ENCODE measurements around the gene ZBBX. TPM values are rescaled to one million over a fixed set of nuclear protein-coding genes. Genes with fewer than 3 reads are reported as not detected.

The ZBBX gene
- total RNA-seq, 3 donors from 2014 or later = not detected

GRCh38 chr3:167251678-167252077 is 128.4 kb downstream of the ZBBX start:
- DNase-seq (ENCODE audit: low spot score in 2 of 2) = no peak
- no peak for TF ChIP-seq POLR2A (IDR thresholded peaks at IDR 0.05)
- no peak for TF ChIP-seq POLR2AphosphoS5 (IDR thresholded peaks at IDR 0.05)
- TF ChIP-seq, protein P1, sequence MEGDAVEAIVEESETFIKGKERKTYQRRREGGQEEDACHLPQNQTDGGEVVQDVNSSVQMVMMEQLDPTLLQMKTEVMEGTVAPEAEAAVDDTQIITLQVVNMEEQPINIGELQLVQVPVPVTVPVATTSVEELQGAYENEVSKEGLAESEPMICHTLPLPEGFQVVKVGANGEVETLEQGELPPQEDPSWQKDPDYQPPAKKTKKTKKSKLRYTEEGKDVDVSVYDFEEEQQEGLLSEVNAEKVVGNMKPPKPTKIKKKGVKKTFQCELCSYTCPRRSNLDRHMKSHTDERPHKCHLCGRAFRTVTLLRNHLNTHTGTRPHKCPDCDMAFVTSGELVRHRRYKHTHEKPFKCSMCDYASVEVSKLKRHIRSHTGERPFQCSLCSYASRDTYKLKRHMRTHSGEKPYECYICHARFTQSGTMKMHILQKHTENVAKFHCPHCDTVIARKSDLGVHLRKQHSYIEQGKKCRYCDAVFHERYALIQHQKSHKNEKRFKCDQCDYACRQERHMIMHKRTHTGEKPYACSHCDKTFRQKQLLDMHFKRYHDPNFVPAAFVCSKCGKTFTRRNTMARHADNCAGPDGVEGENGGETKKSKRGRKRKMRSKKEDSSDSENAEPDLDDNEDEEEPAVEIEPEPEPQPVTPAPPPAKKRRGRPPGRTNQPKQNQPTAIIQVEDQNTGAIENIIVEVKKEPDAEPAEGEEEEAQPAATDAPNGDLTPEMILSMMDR (IDR thresholded peaks at IDR 0.05) = no peak
- intact Hi-C loops (cut with DNase I; ENCODE audit: low total_unique reads) = no loop called here
- H3K27me3 ChIP-seq = no peaks in the 10 kb centered on the region
- H3K4me1 ChIP-seq = no peaks in the 10 kb centered on the region
- H3K27ac ChIP-seq = no peak overlapping the region
- H3K36me3 ChIP-seq = no peaks in the 10 kb centered on the region
- no peak overlapping the region for H3K4me3 ChIP-seq
- no peaks in the 10 kb centered on the region for H3K9me3 ChIP-seq

- Histone ChIP-seq H3K4me1 (no peaks in the 10 kb centered on the region), H3K27ac (no peak overlapping the region), H3K4me3 (no peak overlapping the region), H3K36me3 (no peaks in the 10 kb centered on the region), H3K27me3 (no peaks in the 10 kb centered on the region), H3K9me3 (no peaks in the 10 kb centered on the region)
- intact Hi-C loops (cut with DNase I; ENCODE audit: low total_unique reads) = loop anchor here (10.0 kb wide), 1 partner anchor 1399 kb away; no protein-coding TSS in a partner anchor
- TF ChIP-seq POLR2AphosphoS5 (IDR thresholded peaks at IDR 0.05) = no peak
- TF ChIP-seq POLR2A (IDR thresholded peaks at IDR 0.05) = no peak
- TF ChIP-seq, protein P1 (IDR thresholded peaks at IDR 0.05) = no peak
- DNase-seq (ENCODE audit: low spot score in 2 of 2) = no peak
These were observed 133.8 kb downstream of the ZBBX start for GRCh38 chr3:167246252-167246651.

- TF ChIP-seq POLR2A (IDR thresholded peaks at IDR 0.05) (no peak), POLR2AphosphoS5 (IDR thresholded peaks at IDR 0.05) (no peak)
- TF ChIP-seq, protein P1 (IDR thresholded peaks at IDR 0.05) = no peak
- Histone ChIP-seq H3K4me3 (no peak overlapping the region), H3K27ac (no peak overlapping the region), H3K36me3 (no peaks in the 10 kb centered on the region), H3K4me1 (no peaks in the 10 kb centered on the region), H3K9me3 (no peaks in the 10 kb centered on the region), H3K27me3 (no peaks in the 10 kb centered on the region)
- no peak for DNase-seq (ENCODE audit: low spot score in 2 of 2)
- intact Hi-C loops (cut with DNase I; ENCODE audit: low total_unique reads) = loop anchor here (10.0 kb wide), 1 partner anchor 1404 kb away; no protein-coding TSS in a partner anchor
These were observed 138.8 kb downstream of the ZBBX start for GRCh38 chr3:167241048-167241845.

GRCh38 chr3:167228135-167228534 is 152.0 kb downstream of the ZBBX start:
- Histone ChIP-seq H3K27me3 (no peaks in the 10 kb centered on the region), H3K9me3 (no peaks in the 10 kb centered on the region), H3K4me1 (no peaks in the 10 kb centered on the region), H3K27ac (no peak overlapping the region), H3K4me3 (no peak overlapping the region), H3K36me3 (no peaks in the 10 kb centered on the region)
- intact Hi-C loops (cut with DNase I; ENCODE audit: low total_unique reads) = no loop called here
- TF ChIP-seq POLR2A (IDR thresholded peaks at IDR 0.05) = no peak
- TF ChIP-seq POLR2AphosphoS5 (IDR thresholded peaks at IDR 0.05) = no peak
- TF ChIP-seq, protein P1 (IDR thresholded peaks at IDR 0.05) = no peak
- no peak for DNase-seq (ENCODE audit: low spot score in 2 of 2)

GRCh38 chr3:167225821-167226220 is 154.3 kb downstream of the ZBBX start:
- H3K9me3 ChIP-seq = peaks cover 0 to 5% of the 10 kb centered on the region in 2 donors
- DNase-seq (ENCODE audit: low spot score in 2 of 2) = no peak
- no peak overlapping the region for H3K27ac ChIP-seq
- H3K36me3 ChIP-seq = no peaks in the 10 kb centered on the region
- intact Hi-C loops (cut with DNase I; ENCODE audit: low total_unique reads) = no loop called here
- no peak overlapping the region for H3K4me3 ChIP-seq
- no peaks in the 10 kb centered on the region for H3K27me3 ChIP-seq
- H3K4me1 ChIP-seq = no peaks in the 10 kb centered on the region
- no peak for TF ChIP-seq POLR2AphosphoS5 (IDR thresholded peaks at IDR 0.05)
- TF ChIP-seq, protein P1 (IDR thresholded peaks at IDR 0.05) = no peak
- TF ChIP-seq POLR2A (IDR thresholded peaks at IDR 0.05) = no peak

Measured in breast epithelium (tissue), 4 donors.